DND-41 (cell line): ENCODE results near the gene CXCL8.

ENCODE experiments used
- CTCF ChIP-seq: IDR thresholded peaks from 2 replicates; pipeline ENCODE4 v1.5.1; 2012; ENCODE audit warnings: borderline replicate concordance, low read length, moderate library complexity, mild to moderate bottlenecking; ENCODE audit not compliant: poor library complexity, severe bottlenecking; ENCODE audit errors: extremely low read depth
- EZH2 ChIP-seq: IDR thresholded peaks from 3 replicates; pipeline ENCODE4 v1.6.1; 2012; ENCODE audit warnings: borderline replicate concordance, low read depth, mild to moderate bottlenecking, moderate library complexity, low read length, inconsistent platforms; ENCODE audit not compliant: severe bottlenecking

- TF ChIP-seq CTCF = no peak
- no peak for TF ChIP-seq EZH2
Observed at GRCh38 chr4:73731968-73732610, 8.3 kb upstream of the CXCL8 start.
